GM21423 (cell line): ENCODE measurements around the gene RNU1-1.
"Not testable (repeated sequence)": the region's sequence is repeated elsewhere in the genome, so short reads cannot be mapped to it uniquely, and the experiment has no call there.

Experiments used
- ATAC-seq: cut with Tn5 transposase; IDR thresholded peaks from one replicate; pipeline ENCODE4 v1.9.1; 2021; ENCODE audit warnings: mild to moderate bottlenecking, moderate library complexity; ENCODE audit not compliant: unreplicated experiment

Gene RNU1-1

DNA sequence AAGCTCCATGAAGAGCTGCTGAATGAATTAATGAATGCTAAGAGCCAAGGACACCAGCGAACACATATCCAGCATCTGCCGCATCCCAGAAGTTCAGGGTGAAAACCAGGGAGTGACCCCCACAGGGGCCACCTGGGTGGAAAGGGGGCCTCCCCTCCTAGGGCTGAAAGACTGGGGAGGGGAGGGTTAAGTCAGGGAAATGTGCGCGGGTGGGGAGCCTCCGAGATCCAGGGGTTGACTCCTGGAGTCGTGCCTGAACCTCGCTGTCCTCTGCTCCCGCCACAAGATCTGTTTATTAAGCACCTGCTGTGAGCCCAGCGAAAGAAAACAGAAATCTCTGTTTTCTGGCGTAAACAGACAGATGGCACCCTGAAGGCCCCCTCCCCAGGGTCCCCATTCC is 16.0 kb downstream of the RNU1-1 start:
- ATAC-seq: not testable (repeated sequence)

GRCh38 chr1:16497474-16497904 is 16.6 kb downstream of the RNU1-1 start:
- ATAC-seq: not testable (repeated sequence)

DNA sequence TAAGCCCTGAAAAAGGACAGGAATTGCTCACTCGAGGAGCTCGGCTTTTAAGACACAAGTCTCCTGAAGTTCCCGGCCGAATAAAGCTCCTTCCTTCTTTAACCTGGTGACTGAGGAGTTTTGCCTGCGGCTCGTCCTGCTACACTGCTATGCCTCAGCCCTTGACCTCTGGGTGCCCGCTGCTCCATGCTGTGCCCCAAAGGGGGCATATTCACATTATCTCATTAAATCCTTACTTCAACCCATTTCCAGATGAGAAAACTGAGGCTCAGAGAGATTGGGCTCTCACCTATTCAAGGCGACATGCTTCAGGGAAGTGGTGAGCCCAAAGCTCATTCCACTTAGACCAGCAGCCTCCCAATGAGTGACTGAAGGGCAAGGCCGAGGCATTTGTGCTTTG is 20.4 kb downstream of the RNU1-1 start:
- not testable (repeated sequence) for ATAC-seq

DNA sequence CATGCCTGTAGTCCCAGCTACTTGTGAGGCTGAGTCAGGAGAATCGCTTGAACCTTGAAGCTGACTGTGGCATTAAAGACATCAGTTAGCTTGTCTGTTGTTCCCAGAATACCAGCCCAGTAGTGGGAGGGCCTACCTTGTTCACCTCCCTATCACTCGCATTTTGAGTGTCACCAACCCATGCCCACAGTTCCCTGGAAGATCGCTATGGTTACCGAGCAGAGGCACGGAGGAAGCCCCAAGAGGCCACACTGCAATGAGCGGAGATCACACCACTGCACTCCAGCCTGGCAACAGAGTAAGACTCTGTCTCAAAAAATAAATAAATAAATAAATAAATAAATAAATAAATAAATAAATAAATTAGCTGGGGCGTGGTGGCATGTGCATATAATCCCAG is 21.1 kb downstream of the RNU1-1 start:
- ATAC-seq: not testable (repeated sequence)

DNA sequence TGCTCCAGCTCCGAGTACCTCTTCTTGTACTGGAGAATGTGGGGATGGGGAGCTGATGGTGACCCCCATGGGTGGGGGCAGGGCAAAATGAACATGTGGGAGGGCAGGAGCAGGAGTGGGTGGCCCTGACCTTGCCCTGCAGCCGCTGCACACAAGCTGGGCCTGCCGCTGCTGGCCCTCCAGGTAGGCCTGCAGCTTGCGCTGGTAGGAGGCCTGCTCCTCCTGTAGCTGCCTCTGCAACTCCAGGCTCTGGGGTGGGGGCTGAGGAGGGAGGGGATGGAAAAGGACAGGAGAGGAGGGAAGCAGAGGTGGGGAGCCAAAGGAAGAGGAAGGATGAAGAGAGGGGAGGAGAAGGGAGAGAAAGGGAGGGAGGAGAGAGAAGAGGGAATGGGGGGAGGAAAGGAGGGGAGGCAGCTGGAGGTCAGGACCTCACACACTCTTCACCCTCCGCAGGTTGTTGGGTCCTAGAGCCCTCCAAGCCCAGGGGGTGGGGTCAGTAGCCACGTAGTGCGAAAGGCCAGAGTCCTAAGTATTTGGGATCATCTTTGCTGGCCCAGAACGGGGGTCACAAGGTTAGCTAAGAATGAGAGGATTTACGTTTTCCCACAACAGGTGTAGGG is 22.9 kb downstream of the RNU1-1 start:
- no peak for ATAC-seq

DNA sequence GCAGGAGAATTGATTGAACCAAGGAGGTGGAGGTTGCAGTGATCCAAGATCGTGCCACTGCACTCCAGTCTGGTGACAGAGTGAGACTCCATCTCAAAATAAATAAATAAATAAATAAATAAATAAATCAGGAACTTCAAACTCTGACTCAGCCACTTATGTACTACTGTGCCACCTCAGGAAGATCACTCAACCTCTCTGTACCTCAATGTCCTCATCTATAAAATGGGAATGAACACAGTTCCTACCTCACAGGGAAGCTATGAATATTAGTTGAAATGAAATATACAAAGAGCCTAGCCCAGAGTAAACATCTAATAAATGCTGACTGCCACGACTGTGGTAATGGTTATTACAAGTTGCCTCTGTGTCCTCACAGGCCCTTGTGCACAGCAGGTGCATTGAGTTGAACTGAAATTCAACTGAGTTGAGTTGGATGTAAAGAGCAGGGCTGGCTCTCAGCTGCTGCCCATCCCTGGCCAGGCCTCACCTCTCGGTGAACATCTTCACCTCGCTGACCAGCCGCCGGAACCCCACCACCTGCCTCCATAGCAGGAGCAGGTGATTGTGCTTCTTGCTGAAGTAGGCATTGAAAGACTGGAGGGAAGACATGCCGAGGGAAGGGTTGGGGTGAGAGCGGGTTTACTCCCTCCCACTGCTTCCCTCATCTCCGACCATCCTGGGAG is 24.7 kb downstream of the RNU1-1 start:
- not testable (repeated sequence) for ATAC-seq

- not testable (repeated sequence) for ATAC-seq
Observed at GRCh38 chr1:16487011-16487410, 27.1 kb downstream of the RNU1-1 start.

GRCh38 chr1:16486316-16486715 is 27.8 kb downstream of the RNU1-1 start:
- ATAC-seq: not testable (repeated sequence)

DNA sequence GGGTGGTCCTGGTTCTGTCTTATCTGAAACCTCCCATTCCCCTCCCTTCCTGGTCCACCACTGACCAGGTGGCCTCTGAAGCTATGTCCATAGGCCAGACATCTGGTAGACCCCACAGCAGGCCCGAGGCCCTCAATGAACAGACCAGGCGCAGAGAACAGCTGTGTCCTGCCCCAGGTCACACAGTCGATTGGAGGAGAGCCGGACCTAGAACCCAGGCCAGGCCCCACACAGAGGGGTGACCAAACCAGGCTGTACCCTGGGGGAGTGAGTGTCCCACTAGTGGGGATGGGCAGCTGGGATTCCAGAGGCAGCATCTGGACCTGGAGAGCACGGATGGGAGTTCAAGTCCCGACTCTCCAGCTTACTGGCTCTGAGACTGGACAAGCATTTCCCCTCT is 29.2 kb downstream of the RNU1-1 start:
- no peak for ATAC-seq

- ATAC-seq: no peak
Observed at GRCh38 chr1:16484501-16484835, 29.6 kb downstream of the RNU1-1 start.

DNA sequence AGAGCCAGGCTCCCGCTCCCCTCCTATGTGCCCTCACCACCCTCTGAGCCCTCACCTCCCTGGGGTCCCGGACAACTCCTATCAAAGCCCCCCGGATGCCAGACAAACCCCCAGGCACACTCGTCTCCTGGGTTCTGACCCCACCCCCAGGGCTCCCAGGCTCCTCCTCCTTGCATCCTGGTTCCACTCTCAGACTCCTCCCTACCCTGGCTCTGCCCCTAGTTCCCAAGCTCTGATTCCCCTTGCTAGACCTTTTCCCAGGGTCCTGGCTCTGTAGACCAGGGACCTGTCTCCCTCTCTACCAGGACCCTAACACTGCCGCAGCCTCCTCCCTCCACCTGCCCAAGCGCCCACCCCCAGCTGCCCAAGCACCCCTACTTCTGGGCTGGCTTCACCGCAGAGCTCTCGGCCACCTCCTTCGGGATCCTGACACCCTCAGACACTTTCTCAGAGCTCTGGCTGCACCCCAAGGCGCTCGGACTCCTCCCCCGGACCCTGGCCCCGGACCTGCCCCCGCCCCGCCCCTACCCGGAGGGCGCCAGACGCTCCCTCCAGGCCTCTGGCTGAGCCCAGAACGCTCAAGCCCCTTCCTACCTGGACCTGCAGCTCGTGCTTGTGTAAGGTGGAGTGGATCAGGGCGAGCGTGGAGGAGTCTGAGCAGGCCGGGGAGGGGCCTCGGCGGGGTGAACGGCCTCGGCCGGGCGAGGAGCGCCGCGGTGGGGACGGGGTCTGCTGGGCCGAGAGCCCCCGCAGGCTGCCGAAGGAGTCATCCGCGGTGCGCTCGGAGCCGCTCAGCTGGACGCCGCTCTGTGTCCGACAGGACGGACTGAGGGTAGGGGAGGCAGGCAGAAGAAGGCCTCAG is 30.2 kb downstream of the RNU1-1 start:
- ATAC-seq: not testable (repeated sequence)

DNA sequence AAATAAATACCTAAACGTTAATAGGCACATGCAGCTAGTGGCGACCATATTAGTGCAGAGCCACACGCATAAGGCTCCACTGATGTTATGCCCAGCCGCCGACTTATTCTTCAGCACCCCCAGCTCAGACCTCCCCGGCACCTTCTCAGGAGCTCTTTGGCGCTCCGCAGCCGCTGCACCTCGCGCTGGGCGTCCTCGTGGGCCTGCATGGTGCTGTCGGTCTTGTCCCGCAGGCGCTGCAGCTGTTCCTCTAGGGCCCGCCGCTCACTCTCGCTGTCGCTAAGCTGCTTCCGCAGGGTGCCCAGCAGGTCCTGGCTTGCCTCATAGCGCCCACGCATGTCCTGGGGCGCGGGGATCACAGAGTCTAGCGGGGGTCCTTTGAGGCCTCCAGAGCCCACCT is 30.9 kb downstream of the RNU1-1 start:
- ATAC-seq: not testable (repeated sequence)

DNA sequence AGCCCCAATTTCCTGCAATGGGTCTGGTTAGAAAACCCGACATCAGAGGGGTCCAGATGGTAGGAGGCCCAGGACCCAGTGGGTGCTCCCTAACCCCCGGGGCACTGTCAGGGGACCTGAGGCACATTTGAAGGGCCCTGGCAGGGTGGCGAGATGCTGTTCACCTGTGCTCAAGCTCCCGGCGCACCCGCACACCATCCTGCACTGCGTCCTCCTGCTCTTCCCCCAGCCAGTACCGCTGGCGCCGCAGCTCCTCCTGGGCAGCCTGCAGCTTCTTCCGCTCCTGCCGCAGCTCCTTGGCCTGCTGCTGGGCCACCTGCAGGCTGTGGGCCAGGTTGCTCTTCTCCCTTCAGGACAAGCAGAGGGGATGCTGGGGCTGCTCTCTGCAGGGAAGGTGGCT is 36.0 kb downstream of the RNU1-1 start:
- ATAC-seq: no peak

DNA sequence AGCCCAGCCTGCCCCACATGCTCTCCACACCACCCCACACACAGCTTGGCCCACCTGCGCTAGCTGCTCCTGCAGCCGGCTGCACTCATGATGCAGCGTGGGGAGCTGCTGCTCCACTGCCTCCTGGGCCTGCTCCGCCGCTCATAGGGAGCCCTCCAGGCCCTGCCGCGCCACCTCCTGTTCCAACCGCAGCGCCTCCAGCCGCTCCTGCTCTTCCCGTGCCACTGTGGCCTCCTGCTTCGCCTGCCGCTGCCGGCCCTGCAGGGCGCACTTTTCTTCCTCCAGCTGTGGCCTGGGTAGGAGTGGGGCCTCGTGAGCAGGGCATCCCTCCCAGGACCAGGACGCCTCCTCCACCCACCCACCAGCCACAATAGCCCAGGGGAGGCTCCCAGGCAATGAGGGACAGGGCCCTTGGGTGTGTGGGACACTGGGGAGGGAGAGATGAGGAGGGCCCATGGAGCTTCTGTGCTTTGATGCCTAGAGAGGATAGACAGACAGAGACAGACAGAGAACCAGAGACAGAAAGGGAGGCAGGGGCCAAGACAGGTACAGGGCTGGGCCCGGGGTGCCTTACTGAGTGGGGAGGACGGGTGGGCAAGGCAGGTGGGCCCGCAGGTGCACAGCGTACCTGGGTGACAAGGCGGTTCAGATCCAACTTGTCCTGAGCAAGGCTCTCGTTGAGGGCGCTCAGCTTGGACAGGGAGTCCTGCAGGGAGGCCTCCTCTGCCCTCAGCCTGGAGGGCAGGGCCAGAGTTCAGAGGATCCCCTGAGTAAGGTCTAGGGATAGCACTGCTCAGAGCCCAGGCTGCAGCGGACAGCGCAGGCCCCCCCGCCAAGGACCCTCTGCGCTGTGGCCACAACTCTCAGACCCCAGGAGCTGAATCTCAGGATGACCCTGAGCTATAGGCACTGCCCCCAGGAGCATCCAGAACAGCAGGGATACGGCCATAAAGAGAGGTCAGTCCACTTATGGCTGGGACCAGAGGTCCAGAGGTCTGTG is 38.0 kb downstream of the RNU1-1 start:
- ATAC-seq: not testable (repeated sequence)

DNA sequence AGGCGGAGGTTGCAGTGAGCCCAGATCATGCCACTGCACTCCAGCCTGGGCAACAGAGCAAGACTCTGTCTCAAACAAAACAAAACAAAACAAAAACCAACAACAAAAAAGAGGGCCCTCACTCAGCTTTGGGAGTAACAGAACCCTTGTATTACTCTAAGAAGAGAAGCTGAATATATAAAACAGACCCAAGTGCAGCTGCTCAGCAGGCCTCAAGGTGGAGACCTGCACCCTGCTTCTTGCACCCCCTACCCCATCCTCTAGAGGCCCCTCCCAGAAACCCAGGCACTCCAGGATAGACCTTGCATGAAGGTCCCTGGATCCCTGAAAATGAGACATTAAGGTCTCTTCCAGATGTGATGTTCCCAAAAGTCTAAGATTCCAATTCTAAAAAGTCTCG is 39.2 kb downstream of the RNU1-1 start:
- not testable (repeated sequence) for ATAC-seq

DNA sequence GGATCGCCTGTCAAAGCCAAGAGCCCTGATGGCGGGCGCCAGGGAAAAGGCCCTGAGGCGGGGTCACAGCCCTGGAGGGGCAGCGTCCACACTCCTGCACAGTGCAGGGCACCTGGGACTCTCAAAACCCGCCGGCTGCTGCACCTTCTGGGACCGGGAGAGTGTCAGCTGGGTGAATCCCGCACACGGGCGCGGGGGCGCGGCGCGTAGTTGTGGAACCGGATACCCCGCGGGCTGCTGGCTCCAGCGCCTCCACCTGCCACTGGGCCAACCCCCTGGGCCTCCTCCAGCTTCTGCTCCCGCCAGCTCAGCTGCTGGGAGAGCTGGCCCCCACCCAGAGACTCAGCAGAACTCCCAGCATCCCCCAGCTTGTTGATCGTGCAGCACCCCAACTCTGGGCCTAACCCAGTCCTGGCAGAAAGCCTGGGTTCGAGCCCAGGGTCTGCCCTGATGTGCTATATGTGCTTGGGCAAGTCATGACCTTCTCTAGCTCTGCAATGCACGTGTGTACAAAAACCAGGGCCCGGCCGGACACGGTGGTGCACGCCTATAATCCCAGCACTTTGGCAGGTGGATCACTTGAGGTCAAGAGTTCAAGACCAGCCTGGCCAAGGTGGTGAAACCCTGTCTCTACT is 39.8 kb downstream of the RNU1-1 start:
- ATAC-seq: no peak

GRCh38 chr1:16468558-16468957 is 45.5 kb downstream of the RNU1-1 start:
- no peak for ATAC-seq

DNA sequence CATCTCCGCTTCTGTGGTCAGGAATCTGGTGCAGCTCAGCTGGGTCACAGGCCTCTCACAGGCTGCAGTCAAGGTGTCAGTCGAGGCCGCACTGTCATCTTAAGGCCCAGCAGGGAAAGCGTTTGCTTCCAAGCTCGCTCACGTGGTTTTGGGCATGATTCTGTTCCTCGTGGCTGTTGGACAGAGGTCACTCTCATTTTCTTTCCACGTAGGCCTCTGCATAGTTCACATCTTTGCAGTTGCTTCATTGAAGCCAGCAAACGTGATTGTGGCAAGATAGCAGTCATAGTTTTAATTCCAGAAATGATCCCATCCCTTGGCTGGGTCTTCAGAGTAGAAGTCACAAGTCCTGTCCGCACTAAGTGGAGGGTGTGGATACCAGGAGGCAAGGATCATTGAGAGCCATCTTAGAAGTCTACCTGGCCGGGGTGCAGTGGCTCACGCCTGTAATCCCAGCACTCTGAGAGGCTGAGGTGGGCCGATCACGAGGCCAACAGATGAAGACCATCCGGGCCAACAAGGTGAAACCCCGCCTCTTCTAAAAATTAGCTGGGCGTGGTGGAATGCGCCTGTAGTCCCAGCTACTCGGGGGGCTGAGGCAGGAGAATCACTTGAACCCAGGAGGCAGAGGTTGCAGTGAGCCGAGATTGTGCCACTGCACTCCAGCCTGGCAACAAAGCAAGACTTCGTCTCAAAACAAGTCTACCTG is 49.0 kb downstream of the RNU1-1 start:
- no peak for ATAC-seq
